HEK293T (cell line): ENCODE measurements around the gene GALNT13.

Experiments used
- FOXA1 ChIP-seq: fragments of 450-650 bp; IDR thresholded peaks from 2 replicates; pipeline ENCODE4 v1.6.1; 2016; ENCODE audit warnings: mild to moderate bottlenecking
- HDGF ChIP-seq: fragments of 450-650 bp; IDR thresholded peaks from 2 replicates; pipeline ENCODE4 v1.6.1; 2017; ENCODE audit warnings: antibody characterized with exemption, borderline replicate concordance
- LEF1 ChIP-seq: fragments of 450-650 bp; IDR thresholded peaks from 2 replicates; pipeline ENCODE4 v1.6.1; 2017; ENCODE audit warnings: mild to moderate bottlenecking, borderline replicate concordance
- NFRKB ChIP-seq: fragments of 450-650 bp; IDR thresholded peaks from 2 replicates; pipeline ENCODE4 v1.6.1; 2016; ENCODE audit warnings: mild to moderate bottlenecking, moderate library complexity
- ZNF384 ChIP-seq: fragments of 450-650 bp; IDR thresholded peaks from 2 replicates; pipeline ENCODE4 v1.6.1; 2016

GRCh38 chr2:153990771-153991170 lies 119.0 kb downstream of the GALNT13 start:
- TF ChIP-seq HDGF, result no peak
- no peak for TF ChIP-seq LEF1
- TF ChIP-seq FOXA1, result no peak
- TF ChIP-seq ZNF384, result no peak
- no peak for TF ChIP-seq NFRKB
